ENCODE results near the gene SYNC.
"Not testable (repeated sequence)": the region's sequence is repeated elsewhere in the genome, so short reads cannot be mapped to it uniquely, and the experiment has no call there.

SYNC gene

DNA sequence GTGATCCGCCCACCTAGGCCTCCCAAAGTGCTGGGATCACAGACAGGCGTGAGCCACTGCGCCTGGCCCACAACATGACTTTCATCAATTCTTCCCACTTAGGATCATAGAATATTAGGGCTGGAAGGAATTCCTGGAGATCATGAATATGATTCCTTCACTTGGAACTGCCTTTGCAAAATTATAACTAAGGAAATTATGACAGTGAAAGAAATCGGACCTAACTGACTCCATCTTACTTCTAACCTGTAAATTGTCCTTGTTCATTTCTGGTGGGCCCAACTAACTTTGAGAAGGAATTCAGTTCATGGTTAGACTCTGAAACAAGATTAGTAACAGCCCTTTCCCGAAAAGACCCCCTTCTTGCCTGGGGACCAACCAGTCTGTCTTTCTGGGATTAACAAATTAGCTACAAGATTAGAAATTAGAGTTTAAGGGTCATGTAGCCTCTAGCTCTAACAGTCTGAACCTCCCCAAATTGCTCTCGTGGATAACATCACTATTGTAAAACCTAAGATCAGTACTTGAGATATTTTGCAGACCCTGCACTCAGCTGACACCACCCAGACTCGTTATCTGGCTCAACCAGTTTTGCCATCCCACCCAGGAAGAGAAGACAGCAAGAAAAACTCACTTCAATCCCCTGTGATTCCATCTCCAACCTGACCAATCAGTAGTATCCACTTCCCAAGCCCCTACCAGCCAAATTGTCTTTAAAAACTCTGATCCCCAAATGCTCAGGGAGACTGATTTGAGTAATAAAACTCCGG, 66.9 kb downstream of the SYNC start:
- no peak for DNase-seq

DNA sequence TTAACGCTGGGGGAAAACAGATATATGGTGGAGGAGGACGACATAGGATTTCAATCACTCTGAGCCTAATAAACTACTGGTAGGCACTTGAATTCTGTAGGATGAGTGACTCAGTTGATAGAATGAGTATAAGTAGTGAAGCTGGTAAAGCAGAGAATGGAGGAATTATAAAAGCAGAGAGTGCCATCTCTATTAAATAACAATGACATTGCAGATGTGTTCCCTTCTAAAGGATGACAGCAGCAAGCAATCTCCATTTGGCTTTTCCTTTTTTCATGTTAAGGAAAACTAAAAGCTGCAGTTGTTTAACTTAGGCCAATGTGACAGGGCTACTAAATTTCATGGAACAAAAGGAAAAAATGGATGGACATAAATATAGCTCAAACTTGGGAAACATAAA, 69.7 kb downstream of the SYNC start:
- no peak for DNase-seq

DNA sequence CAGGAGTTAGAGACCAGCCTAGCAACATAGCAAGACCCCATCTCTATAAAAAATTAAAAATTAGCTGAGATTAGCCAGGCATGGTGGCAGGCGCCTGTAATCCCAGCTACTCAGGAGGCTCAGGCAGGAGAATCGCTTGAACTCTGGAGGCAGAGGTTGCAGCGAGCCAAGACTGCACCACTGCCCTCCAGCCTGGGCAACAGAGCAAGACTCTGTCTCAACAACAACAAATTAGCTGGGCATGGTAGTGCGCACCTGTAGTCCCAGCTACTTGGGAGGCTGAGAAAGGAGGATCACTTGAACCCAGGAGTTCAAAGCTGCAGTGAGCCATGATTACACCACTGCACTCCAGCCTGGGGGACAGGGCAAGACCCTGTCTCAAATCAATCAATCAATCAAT, 72.4 kb downstream of the SYNC start:
- DNase-seq, result not testable (repeated sequence)
